MM.1S (cell line): ENCODE results near the gene PRKG1.

Experiments
- DNase-seq: peaks from one replicate; pipeline ENCODE4 v3.0.0-alpha.2; 2015
- H2AFZ ChIP-seq: fragments of 300-600 bp; sonication (generic); 2 replicates; pipeline ENCODE4 v1.6.0; 2016; ENCODE audit warnings: antibody characterized with exemption, low read length
- H3F3A ChIP-seq: fragments of 300-600 bp; sonication (generic); 2 replicates; pipeline ENCODE4 v1.6.1; 2016; ENCODE audit warnings: mild to moderate bottlenecking, antibody characterized with exemption, low read length, moderate library complexity, mixed read lengths; ENCODE audit not compliant: insufficient read depth
- H3K27ac ChIP-seq: fragments of 300-600 bp; sonication (generic); 2 replicates; pipeline ENCODE4 v1.5.1; 2016; ENCODE audit warnings: mild to moderate bottlenecking, low read length
- H3K27me3 ChIP-seq: fragments of 300-600 bp; sonication (generic); replicated peaks from 2 replicates; pipeline ENCODE4 v1.6.0; 2016; ENCODE audit warnings: low read length; ENCODE audit not compliant: insufficient read depth
- H3K36me3 ChIP-seq: fragments of 300-600 bp; sonication (generic); replicated peaks from 2 replicates; pipeline ENCODE4 v1.6.1; 2016; ENCODE audit warnings: mild to moderate bottlenecking, low read length, mixed read lengths; ENCODE audit not compliant: insufficient read depth
- H3K4me1 ChIP-seq: fragments of 300-600 bp; sonication (generic); 2 replicates; pipeline ENCODE4 v1.6.1; 2016; ENCODE audit warnings: low read length, mixed read lengths
- H3K4me2 ChIP-seq: fragments of 300-600 bp; sonication (generic); 2 replicates; pipeline ENCODE4 v1.6.0; 2016; ENCODE audit warnings: low read depth, low read length
- H3K4me3 ChIP-seq: fragments of 300-600 bp; sonication (generic); 2 replicates; pipeline ENCODE4 v1.5.1; 2016; ENCODE audit warnings: low read length, mixed read lengths
- H3K79me2 ChIP-seq: fragments of 300-600 bp; sonication (generic); 2 replicates; pipeline ENCODE4 v1.6.1; 2016; ENCODE audit warnings: mixed run types, low read length, mixed read lengths
- H3K9ac ChIP-seq: fragments of 300-600 bp; sonication (generic); 2 replicates; pipeline ENCODE4 v1.6.1; 2016; ENCODE audit warnings: low read length, mixed read lengths
- H3K9me2 ChIP-seq: fragments of 300-600 bp; sonication (generic); replicated peaks from 2 replicates; pipeline ENCODE4 v1.6.1; 2016; ENCODE audit warnings: mild to moderate bottlenecking, low read length, mixed read lengths; ENCODE audit not compliant: insufficient read depth
- H3K9me3 ChIP-seq: fragments of 300-600 bp; sonication (generic); replicated peaks from 2 replicates; pipeline ENCODE4 v1.6.1; 2016; ENCODE audit warnings: mild to moderate bottlenecking, low read length, mixed read lengths; ENCODE audit not compliant: insufficient read depth
- H4K20me1 ChIP-seq: fragments of 300-600 bp; sonication (generic); 2 replicates; pipeline ENCODE4 v1.6.1; 2016; ENCODE audit warnings: mild to moderate bottlenecking, low read length, moderate library complexity, mixed read lengths; ENCODE audit not compliant: insufficient read depth
- EZH2 ChIP-seq: fragments of 300-600 bp; sonication (generic); optimal IDR thresholded peaks from 2 replicates; pipeline ENCODE3; 2017; ENCODE audit warnings: low read depth, mild to moderate bottlenecking, antibody characterized with exemption, low read length, mixed read lengths
- EZH2phosphoT487 ChIP-seq: fragments of 300-600 bp; sonication (generic); IDR thresholded peaks from 2 replicates; pipeline ENCODE4 v1.6.1; 2018; ENCODE audit warnings: antibody characterized with exemption, low read length
- TF ChIP-seq, protein P1 (sequence below): fragments of 300-600 bp; sonication (generic); IDR thresholded peaks from 2 replicates; pipeline ENCODE4 v1.5.1; 2016; ENCODE audit warnings: antibody characterized with exemption, low read length, mixed read lengths

The PRKG1 gene

DNA sequence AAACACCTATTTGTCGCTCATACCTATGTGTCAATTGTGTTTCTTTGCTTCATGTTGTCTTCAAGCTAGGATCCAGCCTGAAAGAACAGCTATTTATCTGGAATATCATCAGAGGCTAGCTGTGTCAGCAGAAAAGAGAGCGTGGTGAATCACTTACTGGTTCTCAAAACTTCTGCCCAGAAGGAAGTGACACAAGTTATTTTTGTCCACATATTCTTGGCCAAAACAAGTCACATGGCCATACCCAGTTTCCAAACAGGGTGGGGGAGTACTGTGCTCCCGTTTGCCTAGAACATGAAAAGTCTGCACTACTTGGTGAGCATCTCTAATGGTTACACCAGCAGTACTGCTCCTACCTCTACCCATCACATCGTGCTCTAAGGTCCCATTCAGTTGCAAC, 786.0 kb downstream of the PRKG1 start:
- Histone ChIP-seq H3K27me3 (no peaks in the 10 kb centered on the region), H3K27ac (peak overlapping the region; percentile 95), H3K9me3 (no peaks in the 10 kb centered on the region), H3F3A (peaks cover 19% of the 10 kb centered on the region), H4K20me1 (no peaks in the 10 kb centered on the region), H3K4me1 (peaks cover 36% of the 10 kb centered on the region), H3K4me2 (peak overlapping the region; percentile 82), H3K9me2 (no peaks in the 10 kb centered on the region), H3K79me2 (no peaks in the 10 kb centered on the region), H3K4me3 (peak overlapping the region; percentile 30), H3K36me3 (no peaks in the 10 kb centered on the region), H2AFZ (peak overlapping the region; percentile 79), H3K9ac (peak overlapping the region; percentile 48)
- DNase-seq = peak; percentile 92
- TF ChIP-seq EZH2phosphoT487 (no peak), EZH2 (no peak)
- TF ChIP-seq, protein P1, sequence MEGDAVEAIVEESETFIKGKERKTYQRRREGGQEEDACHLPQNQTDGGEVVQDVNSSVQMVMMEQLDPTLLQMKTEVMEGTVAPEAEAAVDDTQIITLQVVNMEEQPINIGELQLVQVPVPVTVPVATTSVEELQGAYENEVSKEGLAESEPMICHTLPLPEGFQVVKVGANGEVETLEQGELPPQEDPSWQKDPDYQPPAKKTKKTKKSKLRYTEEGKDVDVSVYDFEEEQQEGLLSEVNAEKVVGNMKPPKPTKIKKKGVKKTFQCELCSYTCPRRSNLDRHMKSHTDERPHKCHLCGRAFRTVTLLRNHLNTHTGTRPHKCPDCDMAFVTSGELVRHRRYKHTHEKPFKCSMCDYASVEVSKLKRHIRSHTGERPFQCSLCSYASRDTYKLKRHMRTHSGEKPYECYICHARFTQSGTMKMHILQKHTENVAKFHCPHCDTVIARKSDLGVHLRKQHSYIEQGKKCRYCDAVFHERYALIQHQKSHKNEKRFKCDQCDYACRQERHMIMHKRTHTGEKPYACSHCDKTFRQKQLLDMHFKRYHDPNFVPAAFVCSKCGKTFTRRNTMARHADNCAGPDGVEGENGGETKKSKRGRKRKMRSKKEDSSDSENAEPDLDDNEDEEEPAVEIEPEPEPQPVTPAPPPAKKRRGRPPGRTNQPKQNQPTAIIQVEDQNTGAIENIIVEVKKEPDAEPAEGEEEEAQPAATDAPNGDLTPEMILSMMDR = no peak

DNA sequence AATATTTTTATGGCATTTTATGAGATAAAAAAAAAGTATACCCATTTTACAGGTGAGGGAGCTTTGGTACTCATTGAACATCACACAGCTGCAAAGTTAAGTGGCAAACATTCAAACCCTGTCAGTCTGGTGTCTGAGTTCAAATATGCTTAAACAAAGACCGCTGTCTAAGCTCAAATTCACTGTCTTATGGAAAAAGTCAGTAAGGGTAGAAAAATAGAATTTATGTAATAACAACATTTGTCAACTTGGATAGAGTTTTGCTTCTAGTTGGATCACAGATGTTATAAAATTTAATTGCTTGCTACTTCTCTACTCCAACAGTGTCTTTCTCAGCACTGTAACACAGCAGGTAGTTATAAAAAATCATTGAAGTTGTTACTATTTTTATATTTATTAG, 786.8 kb downstream of the PRKG1 start:
- Histone ChIP-seq H3K27ac (peak overlapping the region; percentile 95), H4K20me1 (no peaks in the 10 kb centered on the region), H3K4me1 (peaks cover 36% of the 10 kb centered on the region), H3K4me3 (peak overlapping the region; percentile 30), H3K27me3 (no peaks in the 10 kb centered on the region), H3K9me3 (no peaks in the 10 kb centered on the region), H3K79me2 (no peaks in the 10 kb centered on the region), H3K36me3 (no peaks in the 10 kb centered on the region), H3K4me2 (peak overlapping the region; percentile 82), H3K9ac (peak overlapping the region; percentile 8; the same call in 1 of the 2 replicates), H3F3A (peaks cover 19% of the 10 kb centered on the region), H2AFZ (peak overlapping the region; percentile 79), H3K9me2 (no peaks in the 10 kb centered on the region)
- no peak for DNase-seq
- TF ChIP-seq, protein P1 = no peak
- no peak for TF ChIP-seq EZH2phosphoT487
- no peak for TF ChIP-seq EZH2

DNA sequence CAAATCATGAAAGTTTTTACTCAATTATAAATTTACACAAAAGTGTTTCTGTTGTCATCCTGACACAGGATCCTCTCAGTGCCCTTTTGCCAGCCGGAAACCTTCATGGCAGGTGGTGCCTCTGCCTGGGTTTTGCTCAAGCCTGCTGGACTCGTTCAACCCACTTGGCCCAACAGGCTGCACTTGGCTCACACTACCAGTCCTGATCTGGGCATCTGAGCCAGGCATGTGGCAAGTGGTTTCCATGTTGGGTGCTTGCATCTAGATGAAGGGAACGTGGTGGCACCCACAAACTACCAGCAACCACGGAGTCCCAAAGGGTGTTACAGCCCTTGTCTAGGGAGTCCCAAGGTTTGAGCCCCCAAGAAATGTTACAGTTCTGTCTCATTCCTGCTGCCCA, 787.4 kb downstream of the PRKG1 start:
- H3K27me3 ChIP-seq = no peaks in the 10 kb centered on the region
- no peak overlapping the region for H2AFZ ChIP-seq
- H3K9me2 ChIP-seq = no peaks in the 10 kb centered on the region
- no peak overlapping the region for H3K27ac ChIP-seq
- no peaks in the 10 kb centered on the region for H3K36me3 ChIP-seq
- DNase-seq = no peak
- no peaks in the 10 kb centered on the region for H3K9me3 ChIP-seq
- H3K4me3 ChIP-seq = no peak overlapping the region
- no peak overlapping the region for H3K9ac ChIP-seq
- peaks cover 19% of the 10 kb centered on the region for H3F3A ChIP-seq
- H3K4me1 ChIP-seq = peaks cover 36% of the 10 kb centered on the region
- TF ChIP-seq EZH2 = no peak
- TF ChIP-seq EZH2phosphoT487 = no peak
- TF ChIP-seq, protein P1 = no peak
- H3K79me2 ChIP-seq = no peaks in the 10 kb centered on the region
- no peaks in the 10 kb centered on the region for H4K20me1 ChIP-seq
- no peak overlapping the region for H3K4me2 ChIP-seq
